Neural cell (in vitro differentiated cells): ENCODE results near the gene NID2.

Experiments
- EP300 ChIP-seq: fragments of 450-650 bp; conservative IDR thresholded peaks from 2 replicates; pipeline ENCODE4 v1.6.1; 2014; ENCODE audit warnings: antibody characterized with exemption, mild to moderate bottlenecking, moderate library complexity; ENCODE audit not compliant: poor library complexity, severe bottlenecking
- POLR2AphosphoS5 ChIP-seq: IDR thresholded peaks from 2 replicates; pipeline ENCODE4 v1.6.1; 2012
- TAF1 ChIP-seq: IDR thresholded peaks from 2 replicates; pipeline ENCODE4 v1.6.1; 2012; ENCODE audit warnings: low read depth
- TF ChIP-seq, protein P1 (sequence below): IDR thresholded peaks from 2 replicates; pipeline ENCODE4 v1.6.1; 2012; ENCODE audit warnings: borderline replicate concordance
- TF ChIP-seq, protein P2 (sequence below): fragments of 450-650 bp; IDR thresholded peaks from 2 replicates; pipeline ENCODE4 v1.5.1; 2014; ENCODE audit warnings: antibody characterized with exemption, mild to moderate bottlenecking, moderate library complexity; ENCODE audit not compliant: poor library complexity, severe bottlenecking

DNA sequence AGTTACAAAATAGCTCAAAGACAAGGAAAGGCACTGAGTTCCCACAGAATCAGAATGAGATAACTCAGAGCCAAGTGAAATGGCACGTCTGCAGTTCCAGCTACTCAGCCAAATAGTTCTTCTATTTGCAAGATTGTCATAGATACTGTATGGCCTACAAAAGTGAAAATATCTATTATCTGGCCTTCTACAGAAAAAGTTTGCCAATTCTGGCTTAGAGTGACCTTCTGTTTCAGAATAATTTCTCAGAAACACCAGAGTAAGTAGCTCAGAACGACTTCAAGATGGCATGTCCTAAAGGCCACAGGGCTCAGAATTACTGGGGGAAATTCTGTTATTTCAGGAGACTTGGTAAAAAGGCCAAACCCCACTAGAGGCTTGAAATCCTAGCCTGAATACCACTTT, 90.2 kb downstream of the NID2 start:
- TF ChIP-seq, protein P1, sequence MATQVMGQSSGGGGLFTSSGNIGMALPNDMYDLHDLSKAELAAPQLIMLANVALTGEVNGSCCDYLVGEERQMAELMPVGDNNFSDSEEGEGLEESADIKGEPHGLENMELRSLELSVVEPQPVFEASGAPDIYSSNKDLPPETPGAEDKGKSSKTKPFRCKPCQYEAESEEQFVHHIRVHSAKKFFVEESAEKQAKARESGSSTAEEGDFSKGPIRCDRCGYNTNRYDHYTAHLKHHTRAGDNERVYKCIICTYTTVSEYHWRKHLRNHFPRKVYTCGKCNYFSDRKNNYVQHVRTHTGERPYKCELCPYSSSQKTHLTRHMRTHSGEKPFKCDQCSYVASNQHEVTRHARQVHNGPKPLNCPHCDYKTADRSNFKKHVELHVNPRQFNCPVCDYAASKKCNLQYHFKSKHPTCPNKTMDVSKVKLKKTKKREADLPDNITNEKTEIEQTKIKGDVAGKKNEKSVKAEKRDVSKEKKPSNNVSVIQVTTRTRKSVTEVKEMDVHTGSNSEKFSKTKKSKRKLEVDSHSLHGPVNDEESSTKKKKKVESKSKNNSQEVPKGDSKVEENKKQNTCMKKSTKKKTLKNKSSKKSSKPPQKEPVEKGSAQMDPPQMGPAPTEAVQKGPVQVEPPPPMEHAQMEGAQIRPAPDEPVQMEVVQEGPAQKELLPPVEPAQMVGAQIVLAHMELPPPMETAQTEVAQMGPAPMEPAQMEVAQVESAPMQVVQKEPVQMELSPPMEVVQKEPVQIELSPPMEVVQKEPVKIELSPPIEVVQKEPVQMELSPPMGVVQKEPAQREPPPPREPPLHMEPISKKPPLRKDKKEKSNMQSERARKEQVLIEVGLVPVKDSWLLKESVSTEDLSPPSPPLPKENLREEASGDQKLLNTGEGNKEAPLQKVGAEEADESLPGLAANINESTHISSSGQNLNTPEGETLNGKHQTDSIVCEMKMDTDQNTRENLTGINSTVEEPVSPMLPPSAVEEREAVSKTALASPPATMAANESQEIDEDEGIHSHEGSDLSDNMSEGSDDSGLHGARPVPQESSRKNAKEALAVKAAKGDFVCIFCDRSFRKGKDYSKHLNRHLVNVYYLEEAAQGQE: no peak
- TF ChIP-seq, protein P2, sequence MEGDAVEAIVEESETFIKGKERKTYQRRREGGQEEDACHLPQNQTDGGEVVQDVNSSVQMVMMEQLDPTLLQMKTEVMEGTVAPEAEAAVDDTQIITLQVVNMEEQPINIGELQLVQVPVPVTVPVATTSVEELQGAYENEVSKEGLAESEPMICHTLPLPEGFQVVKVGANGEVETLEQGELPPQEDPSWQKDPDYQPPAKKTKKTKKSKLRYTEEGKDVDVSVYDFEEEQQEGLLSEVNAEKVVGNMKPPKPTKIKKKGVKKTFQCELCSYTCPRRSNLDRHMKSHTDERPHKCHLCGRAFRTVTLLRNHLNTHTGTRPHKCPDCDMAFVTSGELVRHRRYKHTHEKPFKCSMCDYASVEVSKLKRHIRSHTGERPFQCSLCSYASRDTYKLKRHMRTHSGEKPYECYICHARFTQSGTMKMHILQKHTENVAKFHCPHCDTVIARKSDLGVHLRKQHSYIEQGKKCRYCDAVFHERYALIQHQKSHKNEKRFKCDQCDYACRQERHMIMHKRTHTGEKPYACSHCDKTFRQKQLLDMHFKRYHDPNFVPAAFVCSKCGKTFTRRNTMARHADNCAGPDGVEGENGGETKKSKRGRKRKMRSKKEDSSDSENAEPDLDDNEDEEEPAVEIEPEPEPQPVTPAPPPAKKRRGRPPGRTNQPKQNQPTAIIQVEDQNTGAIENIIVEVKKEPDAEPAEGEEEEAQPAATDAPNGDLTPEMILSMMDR: no peak
- TF ChIP-seq POLR2AphosphoS5 (no peak), EP300 (no peak), TAF1 (no peak)
